Heart left ventricle (tissue), 16 donors: ENCODE data around the gene TESMIN. TPM values are rescaled to one million over a fixed set of nuclear protein-coding genes. Genes with fewer than 3 reads are reported as not detected.
A peak's percentile ranks its signal among the peaks of the same experiment; 100 is the strongest.

ENCODE experiments used
- ATAC-seq, 4 donors: fragments of 200-7000 bp; cut with Tn5 transposase; one replicate each; pipeline ENCODE4 v1.9.1; 2020 to 2022; ENCODE audit warnings: moderate library complexity in 4 of 4, mild to moderate bottlenecking in 3 of 4, moderate number of reproducible peaks in 1 of 4
- DNase-seq, 5 donors: peaks; one replicate each; pipeline ENCODE4 v3.0.0-alpha.2; 2020
- H3K27ac ChIP-seq, 12 donors: fragments of 200-600 bp; sonication (generic) in 4 of 12; one replicate each; pipeline versions ENCODE4 v1.5.0 to v1.8.0; 2016 to 2022; ENCODE audit warnings: mild to moderate bottlenecking in 2 of 12
- H3K27me3 ChIP-seq, 9 donors: fragments of 200-600 bp; sonication (generic) in 2 of 9; one replicate each; pipeline versions ENCODE4 v1.5.1 to v1.8.0; 2016 to 2022; ENCODE audit warnings: mild to moderate bottlenecking in 3 of 9
- H3K36me3 ChIP-seq, 9 donors: fragments of 200-600 bp; sonication (generic) in 2 of 9; one replicate each; pipeline versions ENCODE4 v1.5.0 to v1.8.0; 2018 to 2022; ENCODE audit warnings: mild to moderate bottlenecking in 2 of 9
- H3K4me1 ChIP-seq, 12 donors: fragments of 200-600 bp; sonication (generic) in 4 of 12; one replicate each; pipeline versions ENCODE4 v1.5.0 to v1.8.0; 2016 to 2022; ENCODE audit warnings: mild to moderate bottlenecking in 3 of 12
- H3K4me3 ChIP-seq, 12 donors: fragments of 200-600 bp; sonication (generic) in 4 of 12; one replicate each; pipeline versions ENCODE4 v1.5.0 to v1.8.0; 2017 to 2022; ENCODE audit warnings: mild to moderate bottlenecking in 9 of 12, moderate library complexity in 4 of 12
- H3K9me3 ChIP-seq, 12 donors: fragments of 200-600 bp; sonication (generic) in 4 of 12; one replicate each; pipeline versions ENCODE4 v1.5.0 to v1.8.0; 2016 to 2022; ENCODE audit warnings: mild to moderate bottlenecking in 1 of 12
- CTCF ChIP-seq, 12 donors: fragments of 200-600 bp; sonication (generic) in 4 of 12; IDR thresholded peaks; one replicate each; pipeline versions ENCODE4 v1.5.0 to v1.8.0; 2018 to 2022; ENCODE audit warnings: antibody characterized with exemption in 12 of 12, mild to moderate bottlenecking in 5 of 12
- POLR2A ChIP-seq, 2 donors: fragments of 450-650 bp; IDR thresholded peaks; one replicate each; pipeline ENCODE4 v1.6.1; 2017; ENCODE audit warnings: antibody characterized with exemption in 2 of 2, mild to moderate bottlenecking in 2 of 2, moderate library complexity in 2 of 2
- WGBS, 4 donors: extraction: QIAGEN DNeasy Blood & Tissue Kit in 2 of 4; methylation state at CpG; one replicate each; pipeline versions ENCODE4 v1.1.5 to v1.1.7; 2013 to 2018; 5-methylcytosine and 5-hydroxymethylcytosine counted together
- intact Hi-C, 10 donors: fragments of 100-400 bp; cut with DNase I; formaldehyde crosslinking; loops; one replicate each; pipeline versions ENCODE4 v1.11.1 to v1.14.2; 2022
- polyA plus RNA-seq, 2 donors: library from polyadenylated mRNA; stranded (reverse); fragments of 200-250 nt; gene quantifications; one replicate each; pipeline ENCODE4 v1.2.3, GENCODE V29; 2013
- total RNA-seq, 9 donors: library from RNA; depleted of rRNA in 2 of 9; stranded (reverse); fragments of >200 nt in 2 of 9; fragmentation: NEBNext Ultra II Directional in 3 of 9; extraction: Animal tissue kit (Norgen Biotek cat#: 25700) in 3 of 9; gene quantifications; one replicate each; pipeline versions ENCODE4 v1.1.0 to v1.2.4, GENCODE V29; 2016 to 2023
- donor health status: ischemic (EF 13 %, LVEDD 7.1; RV severe dilation, severe dysfunction).
- donor health status: healthy with polysubstance abuse.
- donor health status: DM: no; HTN: yes; CAD: no.
- donor health status: DM: no; HTN: no; CAD: no.
- donor health status: ischemic (EF 25% LVEDD 6.9; RV normal size, moderate dysfunction).
- donor health status: ischemic (EF 25% LVEDD 5.7; RV mildly dilated, moderate dysfunction).
- donor health status: healthy.
- donor health status: DM: yes; HTN: yes; CAD: no.
- donor health status: ischemic (EF 35%, LVEDD 5.7; RV mildly dilated, moderate dysfunction).
- donor health status: nonischemic (EF 11% LVEDD 7.7; RV severe dilation, severe dysfunction).
- donor health status: DM: yes; HTN: yes; CAD: no.
- donor health status: PGD.
- donor health status: ischemic (EF 29% LVEDD 5.4; RV normal size, mild dysfunction).
- donor health status: nonischemic (EF 23%, LVEDD 6.1; RV moderate dilation, normal function).

The TESMIN gene
- total and polyA plus RNA-seq, 11 donors = 0.12 to 2.0 (median 0.42) TPM; not detected in 1

GRCh38 chr11:68757711-68758110 is 6.4 kb upstream of the TESMIN start:
- TF ChIP-seq POLR2A (IDR thresholded peaks at IDR 0.05) (no peak), CTCF (IDR thresholded peaks at IDR 0.05) (no peak)
- Histone ChIP-seq H3K27me3 (no peaks in the 10 kb centered on the region), H3K36me3 (peaks cover 0 to 83% (median 71%) of the 10 kb centered on the region in 9 donors), H3K4me1 (no peaks in the 10 kb centered on the region), H3K4me3 (no peak overlapping the region), H3K27ac (no peak overlapping the region), H3K9me3 (no peaks in the 10 kb centered on the region)
- intact Hi-C loops = loop anchor here in 1 of 10 donors (10.0 kb wide), 1 partner anchor 57 kb away; no protein-coding TSS in a partner anchor
- no peak for DNase-seq
- 81 to 90% (median 86%) methylated on average over 8 of the region's 8 CpGs for WGBS, 4 donors
- no peak for ATAC-seq

GRCh38 chr11:68756171-68756766 is 4.9 kb upstream of the TESMIN start:
- Histone ChIP-seq H3K4me1 (peaks cover 0 to 8% (median under 1%) of the 10 kb centered on the region in 12 donors), H3K27me3 (no peaks in the 10 kb centered on the region), H3K4me3 (no peak overlapping the region), H3K9me3 (no peaks in the 10 kb centered on the region), H3K27ac (no peak overlapping the region), H3K36me3 (peaks cover 0 to 69% (median 57%) of the 10 kb centered on the region in 9 donors)
- 84 to 89% (median 86%) methylated on average over 12 of the region's 12 CpGs for WGBS, 4 donors
- TF ChIP-seq CTCF (IDR thresholded peaks at IDR 0.05) (no peak), POLR2A (IDR thresholded peaks at IDR 0.05) (no peak)
- no peak for ATAC-seq
- no peak for DNase-seq
- intact Hi-C loops = loop anchor here in 1 of 10 donors (10.0 kb wide), 1 partner anchor 59 kb away; no protein-coding TSS in a partner anchor

- Histone ChIP-seq H3K27me3 (no peaks in the 10 kb centered on the region), H3K4me1 (peaks cover 0 to 25% (median 15%) of the 10 kb centered on the region in 12 donors), H3K9me3 (no peaks in the 10 kb centered on the region), H3K36me3 (peaks cover 0 to 39% (median 28%) of the 10 kb centered on the region in 9 donors), H3K27ac (no peak overlapping the region), H3K4me3 (no peak overlapping the region)
- ATAC-seq = no peak
- 81 to 89% (median 85%) methylated on average over 9 of the region's 9 CpGs for WGBS, 4 donors
- DNase-seq = no peak
- intact Hi-C loops = loop anchor here in 1 of 10 donors (10.0 kb wide), 1 partner anchor 62 kb away; no protein-coding TSS in a partner anchor
- no peak for TF ChIP-seq POLR2A (IDR thresholded peaks at IDR 0.05)
- no peak for TF ChIP-seq CTCF (IDR thresholded peaks at IDR 0.05)
Observed at GRCh38 chr11:68753300-68753699, 2.0 kb upstream of the TESMIN start.

GRCh38 chr11:68751004-68751325 is 355 bp downstream of the TESMIN start:
- ATAC-seq = no peak
- intact Hi-C loops = loop anchor here in 1 of 10 donors (10.0 kb wide), 1 partner anchor 64 kb away; no protein-coding TSS in a partner anchor

More at GRCh38 chr11:68751004-68751325, 355 bp downstream of the TESMIN start:
- TF ChIP-seq POLR2A (IDR thresholded peaks at IDR 0.05) = no peak
- no peak for TF ChIP-seq CTCF (IDR thresholded peaks at IDR 0.05)
- H3K27ac ChIP-seq = no peak overlapping the region
- 4 to 10% (median 5%) methylated on average over 10 to 21 of the region's 22 CpGs for WGBS, 4 donors
- peak overlapping the region in 9 of 12 donors; percentile 16 to 59 (median 43) for H3K4me3 ChIP-seq
- no peaks in the 10 kb centered on the region for H3K27me3 ChIP-seq
- no peaks in the 10 kb centered on the region for H3K9me3 ChIP-seq
- DNase-seq = no peak
- H3K36me3 ChIP-seq = peaks cover 0 to 16% (median 4%) of the 10 kb centered on the region in 9 donors
- H3K4me1 ChIP-seq = peaks cover 0 to 25% (median 15%) of the 10 kb centered on the region in 12 donors
